NCI-H2227 (cell line): ENCODE results near the gene SYAP1.
A peak's percentile ranks its signal among the peaks of the same experiment; 100 is the strongest.
"Not testable (repeated sequence)": the region's sequence is repeated elsewhere in the genome, so short reads cannot be mapped to it uniquely, and the experiment has no call there.

Source experiments
- DNase-seq: peaks from one replicate; lab custom pipeline; 2025; ENCODE audit not compliant: unreplicated experiment; lab: John Stamatoyannopoulos, UW

Gene SYAP1

GRCh38 chrX:16719334-16720084 is at the start of gene SYAP1:
SYAP1 (plus strand) TSS chrX:16719612; CDS start chrX:16719725, 113 bp downstream.
- peak; percentile 100 for DNase-seq

- peak; percentile 33 for DNase-seq
Measured at GRCh38 chrX:16671005-16671404, 48.4 kb upstream of the SYAP1 start.

- DNase-seq = no peak
Measured at GRCh38 chrX:16678689-16679088, 40.7 kb upstream of the SYAP1 start.

GRCh38 chrX:16683007-16683664 is 36.3 kb upstream of the SYAP1 start:
- DNase-seq = no peak

GRCh38 chrX:16687514-16687913 is 31.9 kb upstream of the SYAP1 start:
- DNase-seq = no peak

- peak; percentile 77 for DNase-seq
Measured at GRCh38 chrX:16695079-16695676, 24.2 kb upstream of the SYAP1 start.

GRCh38 chrX:16696956-16697355 is 22.5 kb upstream of the SYAP1 start:
- DNase-seq = no peak

GRCh38 chrX:16699389-16699788 is 20.0 kb upstream of the SYAP1 start:
- DNase-seq = no peak

GRCh38 chrX:16700734-16701133 is 18.7 kb upstream of the SYAP1 start:
- no peak for DNase-seq

GRCh38 chrX:16702700-16703599 is 16.5 kb upstream of the SYAP1 start:
- DNase-seq = no peak

- DNase-seq = no peak
Measured at GRCh38 chrX:16705370-16705769, 14.0 kb upstream of the SYAP1 start.

GRCh38 chrX:16708016-16708415 is 11.4 kb upstream of the SYAP1 start:
- no peak for DNase-seq

GRCh38 chrX:16711219-16711811 is 8.1 kb upstream of the SYAP1 start:
- DNase-seq = no peak

- peak; percentile 62 for DNase-seq
Measured at GRCh38 chrX:16711893-16712547, 7.4 kb upstream of the SYAP1 start.

- DNase-seq = peak; percentile 81
Measured at GRCh38 chrX:16712548-16713155, 6.8 kb upstream of the SYAP1 start, which contains the start of gene CTPS2. CTPS2 (minus strand) TSS chrX:16712669; CDS start chrX:16702902, 9,767 bp downstream.

GRCh38 chrX:16714504-16714903 is 4.9 kb upstream of the SYAP1 start:
- DNase-seq = no peak

- not testable (repeated sequence) for DNase-seq
Measured at GRCh38 chrX:16715638-16716037, 3.8 kb upstream of the SYAP1 start.

GRCh38 chrX:16716451-16716850 is 3.0 kb upstream of the SYAP1 start:
- not testable (repeated sequence) for DNase-seq

GRCh38 chrX:16718824-16719333 is 533 bp upstream of the SYAP1 start:
- no peak for DNase-seq
